KG1 (cell line): ENCODE results near the gene PKN1.
A peak's percentile ranks its signal among the peaks of the same experiment; 100 is the strongest.
"Not testable (repeated sequence)": the region's sequence is repeated elsewhere in the genome, so short reads cannot be mapped to it uniquely, and the experiment has no call there.

ENCODE experiments used
- DNase-seq: peaks from one replicate; lab custom pipeline; 2025; lab: John Stamatoyannopoulos, UW

Gene PKN1

DNA sequence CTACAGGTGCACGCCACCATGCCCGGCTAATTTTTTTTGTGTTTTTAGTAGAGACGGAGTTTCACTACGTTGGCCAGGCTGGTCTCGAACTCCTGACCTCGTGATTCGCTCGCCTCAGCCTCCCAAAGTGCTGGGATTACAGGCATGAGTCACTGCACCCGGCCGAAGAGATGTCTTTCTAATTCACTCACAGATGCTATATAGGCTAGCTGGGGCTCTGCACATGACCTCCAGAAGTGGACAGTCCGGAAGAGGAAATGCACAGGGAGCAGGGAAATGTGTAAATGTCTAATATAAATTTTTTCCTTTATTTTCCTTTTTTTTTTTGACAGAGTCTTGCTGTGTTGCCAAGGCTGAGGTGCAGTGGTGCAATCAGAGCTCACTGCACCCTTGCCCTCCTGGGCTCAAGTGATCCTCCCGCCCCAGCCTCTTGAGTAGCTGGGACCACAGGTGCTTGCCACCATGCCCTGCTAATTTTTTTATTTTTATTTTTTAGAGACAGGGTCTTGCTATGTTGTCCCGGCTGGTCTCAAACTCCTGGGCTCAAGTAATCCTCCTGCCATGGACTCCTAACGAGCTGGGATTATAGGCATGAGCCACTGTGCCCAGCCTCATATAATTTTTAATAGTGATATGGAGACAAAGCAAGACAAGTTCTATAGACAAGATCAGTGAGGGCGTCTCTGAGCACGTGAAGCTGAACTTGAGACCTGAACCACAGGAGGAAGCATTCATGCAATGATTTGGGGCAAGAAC is 54.4 kb downstream of the PKN1 start:
- DNase-seq: no peak

DNA sequence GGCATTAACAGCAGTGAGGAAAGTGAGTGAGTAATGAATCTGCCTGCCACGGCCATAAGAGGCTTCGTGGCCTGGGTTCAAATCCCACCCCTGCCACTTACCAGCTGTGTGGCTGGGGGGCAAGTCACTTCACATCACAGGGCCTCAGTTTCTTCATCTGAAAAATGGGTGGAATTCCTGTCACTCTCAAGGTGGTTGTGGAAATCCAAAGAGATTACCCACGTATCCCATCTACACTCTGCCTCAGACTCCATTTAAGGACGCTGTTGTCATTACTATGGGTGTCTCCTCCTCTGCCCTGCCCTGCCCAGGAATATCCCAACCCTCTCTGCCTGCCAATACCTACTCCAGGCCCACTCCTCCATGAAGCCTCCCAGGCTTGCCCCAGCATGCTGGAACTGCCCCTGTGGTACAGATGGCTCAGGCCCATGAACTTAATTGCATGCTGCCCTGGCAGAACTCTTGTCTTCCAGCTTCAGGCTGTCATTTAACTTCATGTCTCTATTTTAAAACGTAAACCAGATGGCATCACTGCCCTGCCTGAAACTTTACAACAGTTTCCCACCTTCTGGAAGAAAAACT is 59.7 kb downstream of the PKN1 start:
- DNase-seq: no peak

DNA sequence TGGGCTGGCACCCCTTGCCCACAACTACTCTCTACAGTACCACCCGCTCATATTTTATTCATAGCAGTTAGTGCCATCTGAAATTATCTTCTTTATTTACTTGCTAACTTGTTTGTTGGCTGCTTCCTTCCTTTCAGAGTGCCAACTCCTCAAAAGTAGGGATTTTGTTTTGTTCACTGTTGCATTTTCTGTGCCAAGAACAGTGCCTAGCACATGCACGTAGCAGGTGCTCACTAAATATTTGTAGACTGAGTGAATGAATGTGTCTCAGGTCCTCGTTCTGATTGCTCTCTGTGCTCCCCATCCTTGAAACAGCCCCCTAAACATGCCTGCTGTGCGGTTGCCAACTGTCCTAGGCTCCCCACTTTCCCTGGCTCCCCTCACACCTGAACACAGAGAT is 61.3 kb downstream of the PKN1 start:
- DNase-seq: no peak

GRCh38 chr19:14494910-14495671 is 62.0 kb downstream of the PKN1 start:
- DNase-seq: no peak

DNA sequence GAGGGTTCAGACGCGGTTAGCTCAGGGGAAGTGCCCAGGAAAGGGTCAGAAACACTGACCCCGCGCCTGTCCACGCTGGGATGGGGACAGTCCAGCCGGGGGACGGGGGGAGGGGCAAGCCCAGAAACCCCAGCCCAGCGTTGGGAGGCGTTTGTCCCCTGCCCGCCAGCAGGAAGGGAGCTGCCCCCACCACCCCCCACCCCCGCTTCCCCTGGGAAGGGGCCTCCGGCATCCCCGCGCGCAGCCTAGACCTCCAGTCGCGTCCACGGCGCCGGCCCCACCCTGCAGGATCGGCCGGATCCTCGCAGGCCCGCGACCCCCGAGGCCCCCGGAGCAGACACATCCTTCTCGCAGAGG is 62.5 kb downstream of the PKN1 start:
- DNase-seq: no peak

- DNase-seq: peak; percentile 56
These were observed 63.1 kb downstream of the PKN1 start, which contains the start of gene GIPC1 for GRCh38 chr19:14496029-14496833. Gene GIPC1 (minus strand): TSS chr19:14496127. CDS start chr19:14482976, 13,151 bp downstream.

DNA sequence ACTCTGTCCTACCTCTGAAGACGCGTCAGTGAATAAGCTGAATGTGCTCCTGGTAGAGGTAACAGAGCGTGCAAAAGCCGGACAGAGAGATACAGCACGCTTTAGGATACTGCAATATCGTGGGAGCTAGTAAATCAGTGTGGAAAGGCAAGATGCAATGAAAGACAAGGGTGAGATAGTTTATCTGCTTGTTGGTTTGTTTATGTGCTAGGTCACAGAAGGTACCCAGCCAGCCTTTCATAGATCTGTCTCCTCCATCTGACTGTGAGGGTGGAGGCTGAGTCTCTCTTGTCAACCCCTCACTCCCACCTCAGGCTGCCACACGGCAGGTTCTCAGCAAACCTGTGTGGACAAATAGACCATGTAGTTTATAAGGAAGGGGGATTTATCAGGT is 63.7 kb downstream of the PKN1 start:
- DNase-seq: no peak

- DNase-seq: no peak
These were observed 64.3 kb downstream of the PKN1 start for GRCh38 chr19:14497228-14497921.

GRCh38 chr19:14502334-14503092 is 69.4 kb downstream of the PKN1 start:
- DNase-seq: no peak

GRCh38 chr19:14503285-14503684 is 70.2 kb downstream of the PKN1 start:
- no peak for DNase-seq

GRCh38 chr19:14504575-14504974 is 71.5 kb downstream of the PKN1 start:
- not testable (repeated sequence) for DNase-seq

DNA sequence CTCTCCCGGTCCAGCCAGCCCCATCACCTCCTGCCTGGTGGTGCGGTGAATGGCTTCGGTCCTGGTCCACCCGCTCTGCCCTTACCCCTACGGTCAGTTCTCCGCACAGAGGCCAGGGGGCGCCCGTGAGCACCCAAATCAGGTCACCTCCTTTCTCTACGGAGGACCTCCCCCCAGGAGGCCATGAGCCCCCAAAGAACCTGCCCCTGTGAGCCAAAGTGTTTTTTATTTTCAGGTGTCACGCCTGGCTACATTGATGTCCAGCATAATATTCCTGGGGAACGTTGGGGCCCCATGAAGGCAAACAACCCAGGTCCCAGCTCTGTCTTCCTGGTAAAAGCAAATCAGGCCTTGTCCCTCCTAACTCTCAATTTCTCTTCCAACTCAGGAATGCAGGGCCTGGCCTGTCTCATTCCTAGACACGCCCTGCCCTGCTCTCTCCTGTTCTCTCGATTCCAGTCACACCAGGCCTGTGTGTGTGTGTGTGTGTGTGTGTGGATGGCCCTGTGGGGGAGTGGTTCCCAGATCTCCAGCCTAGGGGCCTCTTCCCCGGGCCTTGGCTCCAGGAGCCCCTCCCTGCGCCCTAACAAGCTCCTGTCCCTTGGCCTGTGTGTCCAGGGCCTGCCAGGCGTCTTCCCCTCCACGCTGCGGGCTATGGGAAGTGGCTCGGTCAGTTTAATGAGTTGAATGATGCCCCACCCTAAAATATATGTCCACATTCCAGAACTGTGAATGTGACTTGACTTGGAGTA is 72.6 kb downstream of the PKN1 start:
- no peak for DNase-seq

- no peak for DNase-seq
These were observed 74.8 kb downstream of the PKN1 start for GRCh38 chr19:14507704-14508542.

- DNase-seq: no peak
These were observed 77.5 kb downstream of the PKN1 start for GRCh38 chr19:14510311-14511228.

- DNase-seq: no peak
These were observed 78.1 kb downstream of the PKN1 start for GRCh38 chr19:14511229-14511593.

- no peak for DNase-seq
These were observed 79.4 kb downstream of the PKN1 start for GRCh38 chr19:14512406-14512961.

DNA sequence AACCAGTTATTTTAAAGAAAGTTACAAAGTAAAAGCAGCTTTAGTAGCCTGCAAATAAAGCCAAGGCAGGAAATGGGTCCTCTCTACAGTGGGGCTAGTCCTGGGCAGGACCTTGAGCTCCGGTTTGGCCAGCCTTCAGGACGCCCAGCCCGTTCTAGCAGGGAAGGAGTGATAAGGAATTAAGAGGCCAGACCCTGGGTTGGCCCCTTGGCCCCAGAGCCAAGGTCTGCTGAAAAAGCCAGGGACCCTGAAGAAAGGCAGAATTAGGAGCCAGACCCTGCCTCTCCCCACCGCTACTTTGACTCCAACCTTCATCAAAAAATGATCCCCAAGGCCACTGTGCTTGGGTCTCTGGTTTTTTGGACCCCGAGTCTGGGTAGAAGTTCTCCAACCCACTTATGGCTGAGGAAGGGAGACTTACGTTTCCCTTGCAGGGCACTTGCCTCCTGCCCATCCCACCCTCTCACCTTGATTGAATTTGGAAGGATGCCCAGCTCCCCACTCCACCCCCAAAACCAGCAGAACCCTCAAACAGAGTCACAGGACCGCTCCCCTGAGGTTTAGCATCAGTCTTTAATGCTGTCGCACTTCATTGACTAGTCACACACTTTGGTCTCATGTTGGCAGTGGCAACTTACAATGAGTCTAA is 81.2 kb downstream of the PKN1 start:
- DNase-seq: no peak
